Epithelial cell of proximal tubule (primary cell): Measurements from ENCODE around the gene FNDC8. TPM values are rescaled to one million over a fixed set of nuclear protein-coding genes. Genes with fewer than 3 reads are reported as not detected.
A peak's percentile ranks its signal among the peaks of the same experiment; 100 is the strongest.

Source experiments
- DNase-seq: peaks from one replicate; pipeline ENCODE4 v3.0.0-alpha.2; 2011; ENCODE audit warnings: low read depth
- H3K4me3 ChIP-seq: 2 replicates; pipeline ENCODE4 v1.5.1; 2011; ENCODE audit warnings: low read depth, mild to moderate bottlenecking, low read length
- CTCF ChIP-seq: conservative IDR thresholded peaks from 2 replicates; pipeline ENCODE4 v1.5.1; 2012; ENCODE audit warnings: low read depth, mild to moderate bottlenecking, low read length
- total RNA-seq: library from RNA; depleted of rRNA; stranded (reverse); fragments of >200 nt; gene quantifications from 2 replicates; pipeline ENCODE4 v1.2.3, GENCODE V29; 2015

FNDC8 gene
- total RNA-seq, 1 donor from 2014 or later: not detected

GRCh38 chr17:35080536-35080935, 40.9 kb upstream of the FNDC8 start:
- DNase-seq: no peak
- H3K4me3 ChIP-seq: no peak overlapping the region

DNA sequence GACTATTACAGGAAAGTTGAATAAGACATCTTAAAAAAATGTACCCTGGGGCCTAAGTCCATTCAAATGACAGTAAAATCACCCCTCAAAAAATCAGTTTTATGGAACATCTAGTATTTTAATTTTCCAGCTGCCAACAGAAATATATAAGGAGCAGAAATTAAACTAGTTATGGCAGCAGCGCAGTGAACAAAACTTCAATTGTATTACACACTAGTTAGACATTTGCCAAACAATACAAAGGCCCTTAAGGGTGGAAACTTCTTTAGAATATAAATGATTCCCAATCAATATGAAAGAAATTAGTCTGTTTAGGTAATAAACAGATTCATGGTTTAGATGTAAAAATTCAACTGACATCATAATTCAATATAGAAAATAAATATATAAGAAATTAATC, 39.8 kb upstream of the FNDC8 start:
- no peak overlapping the region for H3K4me3 ChIP-seq
- DNase-seq: no peak
- TF ChIP-seq CTCF: no peak

More at GRCh38 chr17:35080536-35080935, 40.9 kb upstream of the FNDC8 start:
- TF ChIP-seq CTCF: no peak

DNA sequence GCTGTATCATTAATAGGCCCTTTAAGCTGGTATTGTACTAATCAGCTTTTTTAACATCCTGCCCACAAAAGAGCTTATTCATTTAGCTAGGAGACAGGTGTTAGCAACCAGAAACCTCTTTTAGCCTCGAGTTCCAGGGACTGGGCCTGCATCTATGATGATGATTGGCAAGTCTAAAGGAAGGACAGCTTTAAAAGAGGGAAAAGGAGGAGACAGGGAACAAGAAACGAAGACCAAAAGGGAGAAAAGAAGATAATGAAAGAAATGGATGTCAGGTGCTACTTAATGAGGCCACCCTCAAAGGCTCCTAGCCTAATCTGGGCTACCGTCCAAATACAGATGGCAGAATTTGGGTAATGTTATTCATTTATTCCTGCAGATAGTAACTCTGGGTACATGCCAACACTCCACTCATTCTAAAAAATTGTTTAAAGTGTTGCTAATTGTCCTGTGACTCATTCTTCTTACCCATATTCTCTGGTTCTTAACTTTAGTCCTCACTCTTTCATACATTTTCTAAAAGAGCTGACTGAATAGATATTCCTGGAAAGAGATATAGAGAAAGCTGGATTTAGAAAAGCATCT, 39.2 kb upstream of the FNDC8 start:
- no peak overlapping the region for H3K4me3 ChIP-seq
- DNase-seq: no peak
- no peak for TF ChIP-seq CTCF

DNA sequence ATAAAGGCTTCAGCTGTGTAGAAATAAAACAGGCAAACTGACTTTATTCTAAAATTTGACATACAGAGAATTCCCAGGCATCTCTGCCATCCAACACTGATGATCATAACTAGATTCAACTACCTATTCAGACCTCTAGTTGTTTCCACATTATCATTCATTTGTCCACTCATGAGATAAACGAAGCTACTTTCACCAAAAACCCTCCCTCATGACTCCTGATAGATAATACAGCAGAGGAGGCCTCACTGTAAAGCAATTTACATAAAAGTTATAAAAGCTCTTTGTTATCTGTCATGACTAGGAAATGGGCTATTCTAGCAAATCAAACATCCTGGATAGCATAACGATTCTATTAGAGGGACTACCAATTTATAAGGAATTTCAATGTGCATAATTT, 38.3 kb upstream of the FNDC8 start:
- no peak for DNase-seq
- H3K4me3 ChIP-seq: no peak overlapping the region
- TF ChIP-seq CTCF: no peak

DNA sequence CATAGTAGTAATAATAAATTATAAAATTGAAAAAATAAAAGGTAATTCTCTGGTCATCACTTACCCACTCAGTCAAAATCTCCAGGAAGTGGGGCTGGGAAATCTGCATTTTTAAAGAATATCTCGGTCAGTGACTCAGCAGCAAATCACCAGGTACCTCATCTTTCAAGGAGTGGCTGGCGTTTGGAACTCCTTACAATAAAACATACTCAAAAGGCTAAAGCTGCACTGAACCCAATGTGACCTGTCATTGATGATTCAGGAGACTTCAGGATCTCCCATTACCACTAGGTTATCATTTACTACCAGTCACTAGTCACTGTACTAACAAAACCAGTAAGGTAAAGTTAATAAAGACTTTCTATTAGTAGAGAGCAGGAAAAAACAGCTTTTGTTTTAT, 36.4 kb upstream of the FNDC8 start:
- no peak overlapping the region for H3K4me3 ChIP-seq
- no peak for TF ChIP-seq CTCF
- no peak for DNase-seq

- DNase-seq: no peak
- peak overlapping the region; percentile 73 for H3K4me3 ChIP-seq
- TF ChIP-seq CTCF: no peak
Observed at GRCh38 chr17:35086164-35086563, 35.3 kb upstream of the FNDC8 start.

GRCh38 chr17:35086931-35087573, 34.4 kb upstream of the FNDC8 start:
- H3K4me3 ChIP-seq: peak overlapping the region; percentile 73
- no peak for TF ChIP-seq CTCF
- DNase-seq: no peak
